Measurements from ENCODE around the gene SUSD2.

Gene SUSD2

DNA sequence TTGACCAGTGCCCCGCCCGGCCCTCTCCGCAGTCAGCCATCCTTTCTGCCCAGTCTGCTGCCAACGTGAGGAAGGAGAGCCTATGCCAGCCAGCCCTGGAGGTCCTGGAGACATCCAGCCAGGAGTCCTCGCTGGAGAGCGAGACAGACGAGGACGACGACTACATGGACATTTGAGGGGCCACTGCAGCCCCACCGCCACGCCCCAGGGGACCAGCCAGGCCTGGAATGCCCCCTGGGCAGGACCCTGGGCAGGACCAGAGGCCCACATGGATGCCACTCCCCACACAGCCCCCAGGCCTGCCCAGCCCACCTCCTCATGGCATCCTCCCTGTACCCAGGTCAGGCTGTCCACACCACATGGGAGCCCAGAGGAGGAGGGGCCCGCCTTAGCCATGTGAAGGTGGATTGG lies 3.3 kb upstream of the SUSD2 start:
- TF ChIP-seq EZH2 (IDR thresholded peaks at IDR 0.05; ENCODE audit: borderline replicate concordance, low read depth, low read length, severe bottlenecking), result no peak
- TF ChIP-seq, protein P1, sequence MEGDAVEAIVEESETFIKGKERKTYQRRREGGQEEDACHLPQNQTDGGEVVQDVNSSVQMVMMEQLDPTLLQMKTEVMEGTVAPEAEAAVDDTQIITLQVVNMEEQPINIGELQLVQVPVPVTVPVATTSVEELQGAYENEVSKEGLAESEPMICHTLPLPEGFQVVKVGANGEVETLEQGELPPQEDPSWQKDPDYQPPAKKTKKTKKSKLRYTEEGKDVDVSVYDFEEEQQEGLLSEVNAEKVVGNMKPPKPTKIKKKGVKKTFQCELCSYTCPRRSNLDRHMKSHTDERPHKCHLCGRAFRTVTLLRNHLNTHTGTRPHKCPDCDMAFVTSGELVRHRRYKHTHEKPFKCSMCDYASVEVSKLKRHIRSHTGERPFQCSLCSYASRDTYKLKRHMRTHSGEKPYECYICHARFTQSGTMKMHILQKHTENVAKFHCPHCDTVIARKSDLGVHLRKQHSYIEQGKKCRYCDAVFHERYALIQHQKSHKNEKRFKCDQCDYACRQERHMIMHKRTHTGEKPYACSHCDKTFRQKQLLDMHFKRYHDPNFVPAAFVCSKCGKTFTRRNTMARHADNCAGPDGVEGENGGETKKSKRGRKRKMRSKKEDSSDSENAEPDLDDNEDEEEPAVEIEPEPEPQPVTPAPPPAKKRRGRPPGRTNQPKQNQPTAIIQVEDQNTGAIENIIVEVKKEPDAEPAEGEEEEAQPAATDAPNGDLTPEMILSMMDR (IDR thresholded peaks at IDR 0.05; ENCODE audit: borderline replicate concordance, extremely low read depth, low read length, poor library complexity, severe bottlenecking), result no peak
- no peak overlapping the region for H2AFZ ChIP-seq (ENCODE audit: low read depth, low read length)
- no peaks in the 10 kb centered on the region for H3K9me3 ChIP-seq (ENCODE audit: insufficient read depth, low read length, severe bottlenecking)
- H3K27me3 ChIP-seq (ENCODE audit: insufficient read depth, low read length, poor library complexity), result no peaks in the 10 kb centered on the region
- no peaks in the 10 kb centered on the region for H3K79me2 ChIP-seq (ENCODE audit: insufficient read depth, low read length)
- no peak overlapping the region for H3K27ac ChIP-seq (ENCODE audit: low read length)
- peaks cover 5% of the 10 kb centered on the region; the same call in 1 of the 2 replicates for H4K20me1 ChIP-seq (ENCODE audit: insufficient read depth, low read length)
- ATAC-seq (ENCODE audit: insufficient read depth, low read depth), result no peak
- H3K4me3 ChIP-seq (ENCODE audit: low read depth in 1 of 2, low read length in 2 of 2), result no peak overlapping the region
- H3K36me3 ChIP-seq (ENCODE audit: insufficient read depth, low read length), result peaks cover 44% of the 10 kb centered on the region
- H3K4me2 ChIP-seq (ENCODE audit: insufficient read depth, low read length), result no peak overlapping the region
- H3K4me1 ChIP-seq (ENCODE audit: insufficient read depth, low read length), result no peaks in the 10 kb centered on the region
- DNase-seq, result no peak
- no peak overlapping the region for H3K9ac ChIP-seq (ENCODE audit: low read depth, low read length)

DNA sequence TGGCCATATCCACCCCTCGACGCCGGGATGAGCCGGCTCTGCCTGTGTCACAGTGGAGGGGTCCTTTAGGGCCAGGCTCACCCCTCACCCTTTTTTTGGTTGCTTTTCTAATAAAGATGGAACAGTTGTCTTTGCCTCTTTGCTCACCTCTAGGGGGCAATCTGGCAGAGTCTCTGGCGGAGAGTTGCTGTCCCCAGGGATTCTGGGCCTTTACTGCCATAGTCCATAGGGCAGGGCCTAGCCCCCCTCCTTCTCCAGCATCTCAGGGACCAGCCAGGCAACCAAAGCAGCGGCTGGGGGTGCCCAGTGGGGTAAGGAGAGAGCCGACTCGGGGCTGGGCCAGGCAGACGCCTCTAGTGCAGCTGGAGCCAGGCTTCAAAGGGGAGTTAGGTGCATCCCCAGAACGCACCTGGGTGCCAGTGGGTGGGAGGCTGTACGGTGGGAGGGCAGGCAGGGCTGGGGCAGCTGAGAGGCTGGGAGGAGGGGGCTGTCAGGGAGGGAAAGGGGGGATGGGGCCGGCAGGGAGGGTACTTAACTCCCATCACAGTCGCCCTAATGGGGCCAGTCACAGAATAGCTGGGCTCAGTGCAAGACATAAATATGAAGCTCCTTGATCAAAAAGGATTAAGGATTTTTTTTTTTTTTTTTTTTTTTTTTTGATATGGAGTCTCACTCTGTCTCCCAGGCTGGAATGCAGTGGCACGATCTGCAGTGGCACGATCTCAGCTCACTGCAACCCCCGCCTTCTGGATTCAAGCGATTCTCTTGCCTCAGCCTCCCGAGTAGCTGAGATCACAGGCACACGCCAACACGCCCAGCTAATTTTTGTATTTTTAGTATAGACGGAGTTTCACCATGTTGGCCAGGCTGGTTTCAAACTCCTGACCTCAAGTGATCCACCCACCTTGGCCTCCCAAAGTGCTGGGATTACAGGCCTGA lies 2.5 kb upstream of the SUSD2 start:
- H3K4me2 ChIP-seq (ENCODE audit: insufficient read depth, low read length), result no peak overlapping the region
- H3K36me3 ChIP-seq (ENCODE audit: insufficient read depth, low read length), result peaks cover 40% of the 10 kb centered on the region
- H3K4me3 ChIP-seq (ENCODE audit: low read depth in 1 of 2, low read length in 2 of 2), result no peak overlapping the region
- TF ChIP-seq, protein P1 (IDR thresholded peaks at IDR 0.05; ENCODE audit: borderline replicate concordance, extremely low read depth, low read length, poor library complexity, severe bottlenecking), result peak; percentile 53
- TF ChIP-seq EZH2 (IDR thresholded peaks at IDR 0.05; ENCODE audit: borderline replicate concordance, low read depth, low read length, severe bottlenecking), result no peak
- H2AFZ ChIP-seq (ENCODE audit: low read depth, low read length), result no peak overlapping the region
- ATAC-seq (ENCODE audit: insufficient read depth, low read depth), result peak; percentile 40; the same call in 2 of the 3 replicates
- DNase-seq, result peak; percentile 20
- peaks cover 5% of the 10 kb centered on the region; the same call in 1 of the 2 replicates for H4K20me1 ChIP-seq (ENCODE audit: insufficient read depth, low read length)
- H3K79me2 ChIP-seq (ENCODE audit: insufficient read depth, low read length), result no peaks in the 10 kb centered on the region
- H3K9me3 ChIP-seq (ENCODE audit: insufficient read depth, low read length, severe bottlenecking), result no peaks in the 10 kb centered on the region
- H3K9ac ChIP-seq (ENCODE audit: low read depth, low read length), result no peak overlapping the region
- no peaks in the 10 kb centered on the region for H3K27me3 ChIP-seq (ENCODE audit: insufficient read depth, low read length, poor library complexity)
- H3K27ac ChIP-seq (ENCODE audit: low read length), result no peak overlapping the region
- H3K4me1 ChIP-seq (ENCODE audit: insufficient read depth, low read length), result no peaks in the 10 kb centered on the region

DNA sequence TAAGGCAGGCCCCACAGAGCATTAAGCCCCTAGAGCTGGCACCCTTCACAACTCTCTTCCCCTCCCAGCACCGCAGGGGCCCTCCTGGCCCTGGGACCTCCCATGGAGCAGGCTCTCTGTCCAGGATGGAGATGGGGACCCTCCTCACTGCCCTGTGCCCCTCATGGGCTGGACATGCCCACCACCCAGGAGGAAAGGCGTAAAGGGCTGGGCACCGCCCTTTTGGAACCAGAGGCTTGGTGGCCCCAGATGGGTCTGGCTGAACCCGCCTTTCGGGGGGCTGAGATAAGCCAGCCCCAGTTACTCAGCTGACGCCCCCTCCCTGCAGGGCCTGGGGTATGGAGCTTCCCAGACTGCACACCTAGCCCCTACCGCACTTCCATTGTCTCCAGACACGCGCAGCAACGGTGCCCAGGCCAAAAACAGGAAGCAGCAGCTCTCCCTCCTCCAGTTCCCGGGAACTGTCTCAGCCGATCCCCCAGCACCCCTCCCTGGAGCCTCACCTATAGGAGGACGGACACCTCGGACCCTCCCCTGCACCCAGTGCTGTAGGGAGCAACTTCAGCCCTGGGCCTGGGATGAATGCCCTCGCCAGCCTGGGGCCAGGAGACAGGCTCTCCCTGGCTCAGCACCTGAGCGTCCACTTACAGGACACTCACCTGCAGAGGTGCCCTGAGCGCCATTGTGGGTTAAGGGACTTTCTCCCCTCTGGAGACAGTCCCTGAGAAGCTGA lies 1.6 kb upstream of the SUSD2 start:
- no peak for TF ChIP-seq EZH2 (IDR thresholded peaks at IDR 0.05; ENCODE audit: borderline replicate concordance, low read depth, low read length, severe bottlenecking)
- TF ChIP-seq, protein P1 (IDR thresholded peaks at IDR 0.05; ENCODE audit: borderline replicate concordance, extremely low read depth, low read length, poor library complexity, severe bottlenecking), result no peak
- DNase-seq, result no peak
- Histone ChIP-seq H3K27me3 (ENCODE audit: insufficient read depth, low read length, poor library complexity) (no peaks in the 10 kb centered on the region), H2AFZ (ENCODE audit: low read depth, low read length) (no peak overlapping the region), H3K4me1 (ENCODE audit: insufficient read depth, low read length) (no peaks in the 10 kb centered on the region), H3K79me2 (ENCODE audit: insufficient read depth, low read length) (no peaks in the 10 kb centered on the region), H4K20me1 (ENCODE audit: insufficient read depth, low read length) (peaks cover 5% of the 10 kb centered on the region; the same call in 1 of the 2 replicates), H3K27ac (ENCODE audit: low read length) (no peak overlapping the region), H3K4me2 (ENCODE audit: insufficient read depth, low read length) (no peak overlapping the region), H3K9ac (ENCODE audit: low read depth, low read length) (no peak overlapping the region), H3K9me3 (ENCODE audit: insufficient read depth, low read length, severe bottlenecking) (no peaks in the 10 kb centered on the region), H3K4me3 (ENCODE audit: low read depth in 1 of 2, low read length in 2 of 2) (no peak overlapping the region), H3K36me3 (ENCODE audit: insufficient read depth, low read length) (peaks cover 34% of the 10 kb centered on the region)
- no peak for ATAC-seq (ENCODE audit: insufficient read depth, low read depth)

All from DND-41 (cell line).